Testis (tissue), 3 donors: Measurements from ENCODE around the gene HAUS7. TPM values are rescaled to one million over a fixed set of nuclear protein-coding genes. Genes with fewer than 3 reads are reported as not detected.

Source experiments
- DNase-seq: peaks from one replicate; pipeline ENCODE4 v3.0.0-alpha.2; 2019
- H3K27ac ChIP-seq, 2 donors: fragments of 200-600 bp; sonication (generic); one replicate each; pipeline ENCODE4 v1.5.1; 2019
- H3K27me3 ChIP-seq: fragments of 200-600 bp; sonication (generic); one replicate; pipeline ENCODE4 v1.5.1; 2019
- H3K36me3 ChIP-seq: fragments of 200-600 bp; sonication (generic); one replicate; pipeline ENCODE4 v1.5.1; 2017; ENCODE audit warnings: low read depth; ENCODE audit errors: missing control alignments
- H3K4me1 ChIP-seq: fragments of 200-600 bp; sonication (generic); one replicate; pipeline ENCODE4 v1.5.1; 2019
- H3K4me3 ChIP-seq, 2 donors: fragments of 200-600 bp; sonication (generic); one replicate each; pipeline ENCODE4 v1.5.1; 2017 to 2019
- H3K9me3 ChIP-seq: fragments of 200-600 bp; sonication (generic); one replicate; pipeline ENCODE4 v1.5.1; 2017
- CTCF ChIP-seq, 3 experiments: fragments of 450-650 bp in 2 of 3; fragments of 200-600 bp in 1 of 3; sonication (generic) in 1 of 3; IDR thresholded peaks; one replicate each; pipeline ENCODE4 v1.5.1; 2016 to 2019; ENCODE audit warnings: antibody characterized with exemption in 3 of 3, mild to moderate bottlenecking in 2 of 3, moderate library complexity in 1 of 3
- POLR2A ChIP-seq: fragments of 450-650 bp; IDR thresholded peaks from one replicate; pipeline ENCODE4 v1.6.1; 2017; ENCODE audit warnings: antibody characterized with exemption, mild to moderate bottlenecking, moderate library complexity
- WGBS, 2 donors: methylation state at CpG; one replicate each; pipeline ENCODE4 v1.1.5; 2018; 5-methylcytosine and 5-hydroxymethylcytosine counted together
- intact Hi-C: fragments of 100-400 bp; cut with DNase I; formaldehyde crosslinking; loops from one replicate; pipeline ENCODE4 v1.15.1; 2023; ENCODE audit warnings: low total_unique reads
- polyA plus RNA-seq: library from polyadenylated mRNA; stranded (reverse); fragments of 350-450 nt; fragmentation: Illumina TruSeq; extraction: RNeasy Lipid Tissue Mini Kit (QIAGEN cat#74804); gene quantifications from one replicate; pipeline ENCODE4 v1.2.3, GENCODE V29; 2014; ENCODE audit warnings: low read depth, low replicate concordance; ENCODE audit not compliant: insufficient read depth
- total RNA-seq, 2 donors: library from RNA; depleted of rRNA; stranded (reverse); fragments of >200 nt; gene quantifications; one replicate each; pipeline ENCODE4 v1.2.3, GENCODE V29; 2016

Gene HAUS7
- total and polyA plus RNA-seq, 3 donors from 2014 or later = 18.0 to 35.2 (median 34.0) TPM

GRCh38 chrX:153438532-153438931 is 31.8 kb downstream of the HAUS7 start:
- intact Hi-C loops = no loop called here
- TF ChIP-seq CTCF (IDR thresholded peaks at IDR 0.05) (peak in 1 of 3 experiments; percentile 9), POLR2A (no peak)
- DNase-seq = peak; percentile 50
- no peak overlapping the region for H3K27ac ChIP-seq
- no peaks in the 10 kb centered on the region for H3K4me1 ChIP-seq
- no peaks in the 10 kb centered on the region for H3K9me3 ChIP-seq
- no peaks in the 10 kb centered on the region for H3K36me3 ChIP-seq
- no peak overlapping the region for H3K4me3 ChIP-seq
- no peaks in the 10 kb centered on the region for H3K27me3 ChIP-seq
- 29 to 66% methylated on average over 6 to 8 of the region's 8 CpGs for WGBS, 2 donors

DNA sequence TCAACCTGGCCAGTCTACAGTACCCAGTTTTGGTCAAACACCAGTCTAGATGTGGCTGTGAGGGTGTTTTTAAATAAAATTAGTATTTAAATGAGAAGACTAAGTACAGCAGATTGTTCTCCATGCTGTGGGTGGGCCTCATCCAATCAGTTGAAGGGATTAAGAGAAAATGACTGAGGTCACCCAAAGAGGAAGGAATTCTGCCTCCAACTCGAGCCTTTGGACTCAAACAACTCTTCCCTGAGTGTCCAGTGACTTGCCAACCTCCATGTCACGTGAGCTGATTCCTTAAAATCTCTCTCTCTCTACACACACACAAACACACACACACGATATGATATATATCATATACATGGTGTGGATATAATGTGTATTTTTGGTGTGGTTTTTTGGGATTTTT is 34.5 kb downstream of the HAUS7 start:
- no peaks in the 10 kb centered on the region for H3K27me3 ChIP-seq
- TF ChIP-seq CTCF (IDR thresholded peaks at IDR 0.05) = no peak
- no peak for TF ChIP-seq POLR2A
- 62 to 83% methylated on average over 3 of the region's 3 CpGs for WGBS, 2 donors
- no peak overlapping the region for H3K27ac ChIP-seq
- no peaks in the 10 kb centered on the region for H3K4me1 ChIP-seq
- DNase-seq = no peak
- H3K4me3 ChIP-seq = no peak overlapping the region
- no peaks in the 10 kb centered on the region for H3K36me3 ChIP-seq
- no peaks in the 10 kb centered on the region for H3K9me3 ChIP-seq
- intact Hi-C loops = no loop called here

- Histone ChIP-seq H3K4me1 (no peaks in the 10 kb centered on the region), H3K4me3 (no peak overlapping the region), H3K27ac (no peak overlapping the region), H3K9me3 (no peaks in the 10 kb centered on the region), H3K36me3 (no peaks in the 10 kb centered on the region), H3K27me3 (no peaks in the 10 kb centered on the region)
- WGBS, 2 donors = 89 to 97% methylated on average over 5 to 8 of the region's 8 CpGs
- intact Hi-C loops = no loop called here
- no peak for DNase-seq
- TF ChIP-seq CTCF (IDR thresholded peaks at IDR 0.05) (no peak), POLR2A (no peak)
Observed at GRCh38 chrX:153434801-153435200, 35.6 kb downstream of the HAUS7 start.

GRCh38 chrX:153433781-153434285 is 36.5 kb downstream of the HAUS7 start:
- TF ChIP-seq POLR2A = no peak
- TF ChIP-seq CTCF (IDR thresholded peaks at IDR 0.05) = no peak
- intact Hi-C loops = no loop called here
- H3K4me1 ChIP-seq = no peaks in the 10 kb centered on the region
- H3K27ac ChIP-seq = no peak overlapping the region
- WGBS, 2 donors = 92 to 97% methylated on average over 2 to 12 of the region's 17 CpGs
- H3K9me3 ChIP-seq = no peaks in the 10 kb centered on the region
- no peak for DNase-seq
- no peaks in the 10 kb centered on the region for H3K27me3 ChIP-seq
- no peaks in the 10 kb centered on the region for H3K36me3 ChIP-seq
- no peak overlapping the region for H3K4me3 ChIP-seq

GRCh38 chrX:153433161-153433680 is 37.2 kb downstream of the HAUS7 start:
- no peaks in the 10 kb centered on the region for H3K36me3 ChIP-seq
- WGBS, 2 donors = 93 to 100% methylated on average over 1 to 10 of the region's 12 CpGs
- no peak for DNase-seq
- H3K27me3 ChIP-seq = no peaks in the 10 kb centered on the region
- intact Hi-C loops = no loop called here
- no peak overlapping the region for H3K27ac ChIP-seq
- H3K9me3 ChIP-seq = no peaks in the 10 kb centered on the region
- H3K4me3 ChIP-seq = no peak overlapping the region
- H3K4me1 ChIP-seq = no peaks in the 10 kb centered on the region
- TF ChIP-seq POLR2A (no peak), CTCF (IDR thresholded peaks at IDR 0.05) (no peak)
